GM18499 (cell line): ENCODE data around the gene TRANK1.
"Not testable (repeated sequence)": the region's sequence is repeated elsewhere in the genome, so short reads cannot be mapped to it uniquely, and the experiment has no call there.

Experiments
- ATAC-seq: cut with Tn5 transposase; IDR thresholded peaks from one replicate; pipeline ENCODE4 v1.9.1; 2021; ENCODE audit warnings: moderate number of reproducible peaks; ENCODE audit not compliant: insufficient read depth, unreplicated experiment

TRANK1 gene

GRCh38 chr3:36957862-36958686 lies 13.2 kb upstream of the TRANK1 start:
- ATAC-seq = no peak

GRCh38 chr3:36957063-36957462 lies 12.2 kb upstream of the TRANK1 start:
- ATAC-seq = no peak

GRCh38 chr3:36956155-36956554 lies 11.3 kb upstream of the TRANK1 start:
- no peak for ATAC-seq

GRCh38 chr3:36954452-36955134 lies 9.7 kb upstream of the TRANK1 start:
- ATAC-seq = no peak

GRCh38 chr3:36947814-36948213 lies 3.0 kb upstream of the TRANK1 start:
- not testable (repeated sequence) for ATAC-seq

- no peak for ATAC-seq
Measured at GRCh38 chr3:36945333-36945980, 603 bp upstream of the TRANK1 start.

- no peak for ATAC-seq
Measured at GRCh38 chr3:36944012-36944640, 728 bp downstream of the TRANK1 start.

- ATAC-seq = no peak
Measured at GRCh38 chr3:36943601-36944000, 1.3 kb downstream of the TRANK1 start.

GRCh38 chr3:36942638-36943248 lies 2.1 kb downstream of the TRANK1 start:
- ATAC-seq = no peak

GRCh38 chr3:36941658-36942057 lies 3.2 kb downstream of the TRANK1 start:
- ATAC-seq = no peak

GRCh38 chr3:36941162-36941561 lies 3.7 kb downstream of the TRANK1 start:
- ATAC-seq = no peak

- no peak for ATAC-seq
Measured at GRCh38 chr3:36937492-36937891, 7.4 kb downstream of the TRANK1 start.

- no peak for ATAC-seq
Measured at GRCh38 chr3:36933540-36934296, 11.1 kb downstream of the TRANK1 start.

GRCh38 chr3:36931424-36931823 lies 13.4 kb downstream of the TRANK1 start:
- ATAC-seq = not testable (repeated sequence)

GRCh38 chr3:36928220-36928619 lies 16.6 kb downstream of the TRANK1 start:
- no peak for ATAC-seq

- ATAC-seq = no peak
Measured at GRCh38 chr3:36926292-36926897, 18.5 kb downstream of the TRANK1 start.

- no peak for ATAC-seq
Measured at GRCh38 chr3:36924744-36925521, 19.9 kb downstream of the TRANK1 start.

GRCh38 chr3:36923981-36924743 lies 20.7 kb downstream of the TRANK1 start:
- ATAC-seq = no peak
